ENCODE results near the gene DISC1.
A peak's percentile ranks its signal among the peaks of the same experiment; 100 is the strongest.

Gene DISC1

GRCh38 chr1:231688989-231689388, 62.4 kb downstream of the DISC1 start:
- TF ChIP-seq, protein P1, sequence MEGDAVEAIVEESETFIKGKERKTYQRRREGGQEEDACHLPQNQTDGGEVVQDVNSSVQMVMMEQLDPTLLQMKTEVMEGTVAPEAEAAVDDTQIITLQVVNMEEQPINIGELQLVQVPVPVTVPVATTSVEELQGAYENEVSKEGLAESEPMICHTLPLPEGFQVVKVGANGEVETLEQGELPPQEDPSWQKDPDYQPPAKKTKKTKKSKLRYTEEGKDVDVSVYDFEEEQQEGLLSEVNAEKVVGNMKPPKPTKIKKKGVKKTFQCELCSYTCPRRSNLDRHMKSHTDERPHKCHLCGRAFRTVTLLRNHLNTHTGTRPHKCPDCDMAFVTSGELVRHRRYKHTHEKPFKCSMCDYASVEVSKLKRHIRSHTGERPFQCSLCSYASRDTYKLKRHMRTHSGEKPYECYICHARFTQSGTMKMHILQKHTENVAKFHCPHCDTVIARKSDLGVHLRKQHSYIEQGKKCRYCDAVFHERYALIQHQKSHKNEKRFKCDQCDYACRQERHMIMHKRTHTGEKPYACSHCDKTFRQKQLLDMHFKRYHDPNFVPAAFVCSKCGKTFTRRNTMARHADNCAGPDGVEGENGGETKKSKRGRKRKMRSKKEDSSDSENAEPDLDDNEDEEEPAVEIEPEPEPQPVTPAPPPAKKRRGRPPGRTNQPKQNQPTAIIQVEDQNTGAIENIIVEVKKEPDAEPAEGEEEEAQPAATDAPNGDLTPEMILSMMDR (IDR thresholded peaks at IDR 0.05; ENCODE audit: insufficient read depth, low read length) = no peak
- TF ChIP-seq GABPA (IDR thresholded peaks at IDR 0.05; ENCODE audit: low read depth) = no peak
- TF ChIP-seq POLR2AphosphoS5 (IDR thresholded peaks at IDR 0.05; ENCODE audit: low read depth) = no peak
- TF ChIP-seq REST (IDR thresholded peaks at IDR 0.05; ENCODE audit: insufficient replicate concordance, low read depth) = no peak

GRCh38 chr1:231690059-231690458, 63.5 kb downstream of the DISC1 start:
- peak; percentile 18 to 53 for DNase-seq (ENCODE audit: low read depth in 1 of 2, low spot score in 1 of 2)
- H3K27me3 ChIP-seq (ENCODE audit: insufficient read depth, poor library complexity, severe bottlenecking) = no peaks in the 10 kb centered on the region
- H3K27ac ChIP-seq (replicated peaks) = no peak overlapping the region
- no peak for TF ChIP-seq REST (IDR thresholded peaks at IDR 0.05; ENCODE audit: insufficient replicate concordance, low read depth)
- TF ChIP-seq POLR2AphosphoS5 (IDR thresholded peaks at IDR 0.05; ENCODE audit: low read depth) = no peak
- TF ChIP-seq, protein P1 (IDR thresholded peaks at IDR 0.05; ENCODE audit: insufficient read depth, low read length) = no peak
- peak; percentile 70; the same call in 1 of the 2 replicates for TF ChIP-seq SPI1 (IDR thresholded peaks at IDR 0.05; ENCODE audit: borderline replicate concordance, low read depth)
- no peak for TF ChIP-seq GABPA (IDR thresholded peaks at IDR 0.05; ENCODE audit: low read depth)
- no peak overlapping the region for H3K4me3 ChIP-seq (replicated peaks; ENCODE audit: insufficient read depth, low read length)

More at GRCh38 chr1:231688989-231689388, 62.4 kb downstream of the DISC1 start:
- DNase-seq (ENCODE audit: low read depth in 1 of 2, low spot score in 1 of 2) = no peak
- Histone ChIP-seq H3K27ac (replicated peaks) (no peak overlapping the region), H3K4me3 (replicated peaks; ENCODE audit: insufficient read depth, low read length) (no peak overlapping the region), H3K27me3 (ENCODE audit: insufficient read depth, poor library complexity, severe bottlenecking) (no peaks in the 10 kb centered on the region)

GRCh38 chr1:231691618-231692259, 65.1 kb downstream of the DISC1 start:
- Histone ChIP-seq H3K27ac (replicated peaks) (no peak overlapping the region), H3K4me3 (replicated peaks; ENCODE audit: insufficient read depth, low read length) (no peak overlapping the region), H3K27me3 (ENCODE audit: insufficient read depth, poor library complexity, severe bottlenecking) (no peaks in the 10 kb centered on the region)
- DNase-seq (ENCODE audit: low read depth in 1 of 2, low spot score in 1 of 2) = no peak
- no peak for TF ChIP-seq SPI1 (IDR thresholded peaks at IDR 0.05; ENCODE audit: borderline replicate concordance, low read depth)
- TF ChIP-seq, protein P1 (IDR thresholded peaks at IDR 0.05; ENCODE audit: insufficient read depth, low read length) = no peak
- no peak for TF ChIP-seq POLR2AphosphoS5 (IDR thresholded peaks at IDR 0.05; ENCODE audit: low read depth)
- TF ChIP-seq REST (IDR thresholded peaks at IDR 0.05; ENCODE audit: insufficient replicate concordance, low read depth) = no peak
- TF ChIP-seq GABPA (IDR thresholded peaks at IDR 0.05; ENCODE audit: low read depth) = no peak

Data from HL-60 (cell line).